NT2/D1 (cell line): Measurements from ENCODE around the gene FKRP.

ENCODE experiments used
- SUZ12 ChIP-seq: IDR thresholded peaks from 2 replicates; pipeline ENCODE4 v1.6.1; 2011; ENCODE audit not compliant: insufficient read length, insufficient read depth; ENCODE audit errors: extremely low read depth
- YY1 ChIP-seq: IDR thresholded peaks from 2 replicates; pipeline ENCODE4 v1.6.1; 2011; ENCODE audit not compliant: insufficient read length, insufficient read depth
- ZNF274 ChIP-seq: IDR thresholded peaks from 2 replicates; pipeline ENCODE4 v1.6.1; 2011; ENCODE audit warnings: mild to moderate bottlenecking, low read depth, low read length

DNA sequence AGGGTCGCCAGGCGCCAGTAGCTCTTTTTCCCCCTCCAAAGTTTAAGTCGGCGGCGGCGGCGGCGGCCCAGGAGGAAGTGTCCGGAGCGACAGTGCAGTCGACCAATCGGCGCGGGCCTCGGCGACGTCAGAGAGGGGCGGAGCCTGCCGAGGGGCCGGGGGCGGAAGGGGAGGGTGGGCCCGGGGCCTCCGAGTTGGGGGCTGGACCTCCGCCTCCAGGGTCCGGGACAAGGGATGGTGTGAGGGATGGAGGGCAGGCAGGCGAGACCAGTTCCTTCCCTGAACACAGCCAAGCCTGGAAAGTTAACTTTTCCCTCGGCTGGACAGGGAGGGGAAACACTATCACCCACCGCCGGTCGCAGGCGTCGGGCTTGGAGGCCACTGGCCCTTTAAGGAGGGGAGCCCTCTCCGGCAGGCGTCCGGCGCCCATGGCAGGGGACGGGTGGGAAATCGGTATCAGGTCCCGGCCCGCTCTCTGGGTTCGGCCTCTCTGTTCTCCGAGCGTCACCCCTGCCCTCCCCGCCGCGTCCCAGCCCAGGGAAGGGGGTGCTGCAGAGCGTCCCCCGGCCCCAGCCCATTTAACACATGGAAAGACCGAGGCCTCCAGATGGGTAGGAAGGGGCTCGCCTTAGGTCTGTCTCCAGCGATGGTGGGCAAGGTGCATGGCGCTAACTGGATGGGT, 28.7 kb upstream of the FKRP start, which contains the start of gene PRKD2:
- TF ChIP-seq SUZ12 (no peak), YY1 (no peak), ZNF274 (no peak)
